ENCODE data around the gene PRDX5. TPM values are rescaled to one million over a fixed set of nuclear protein-coding genes. Genes with fewer than 3 reads are reported as not detected.

PRDX5 gene
- total RNA-seq, 1 experiment from 2014 or later: 255 TPM

GRCh38 chr11:64298966-64299846, 18.7 kb upstream of the PRDX5 start (continued):
- TF ChIP-seq ETV6 (CRISPR knock-in tag; IDR thresholded peaks at IDR 0.05) (no peak), RORB (CRISPR knock-in tag; IDR thresholded peaks at IDR 0.05) (no peak)
- TF ChIP-seq, protein P1, sequence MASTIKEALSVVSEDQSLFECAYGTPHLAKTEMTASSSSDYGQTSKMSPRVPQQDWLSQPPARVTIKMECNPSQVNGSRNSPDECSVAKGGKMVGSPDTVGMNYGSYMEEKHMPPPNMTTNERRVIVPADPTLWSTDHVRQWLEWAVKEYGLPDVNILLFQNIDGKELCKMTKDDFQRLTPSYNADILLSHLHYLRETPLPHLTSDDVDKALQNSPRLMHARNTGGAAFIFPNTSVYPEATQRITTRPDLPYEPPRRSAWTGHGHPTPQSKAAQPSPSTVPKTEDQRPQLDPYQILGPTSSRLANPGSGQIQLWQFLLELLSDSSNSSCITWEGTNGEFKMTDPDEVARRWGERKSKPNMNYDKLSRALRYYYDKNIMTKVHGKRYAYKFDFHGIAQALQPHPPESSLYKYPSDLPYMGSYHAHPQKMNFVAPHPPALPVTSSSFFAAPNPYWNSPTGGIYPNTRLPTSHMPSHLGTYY (CRISPR knock-in tag; IDR thresholded peaks at IDR 0.05): no peak

DNA sequence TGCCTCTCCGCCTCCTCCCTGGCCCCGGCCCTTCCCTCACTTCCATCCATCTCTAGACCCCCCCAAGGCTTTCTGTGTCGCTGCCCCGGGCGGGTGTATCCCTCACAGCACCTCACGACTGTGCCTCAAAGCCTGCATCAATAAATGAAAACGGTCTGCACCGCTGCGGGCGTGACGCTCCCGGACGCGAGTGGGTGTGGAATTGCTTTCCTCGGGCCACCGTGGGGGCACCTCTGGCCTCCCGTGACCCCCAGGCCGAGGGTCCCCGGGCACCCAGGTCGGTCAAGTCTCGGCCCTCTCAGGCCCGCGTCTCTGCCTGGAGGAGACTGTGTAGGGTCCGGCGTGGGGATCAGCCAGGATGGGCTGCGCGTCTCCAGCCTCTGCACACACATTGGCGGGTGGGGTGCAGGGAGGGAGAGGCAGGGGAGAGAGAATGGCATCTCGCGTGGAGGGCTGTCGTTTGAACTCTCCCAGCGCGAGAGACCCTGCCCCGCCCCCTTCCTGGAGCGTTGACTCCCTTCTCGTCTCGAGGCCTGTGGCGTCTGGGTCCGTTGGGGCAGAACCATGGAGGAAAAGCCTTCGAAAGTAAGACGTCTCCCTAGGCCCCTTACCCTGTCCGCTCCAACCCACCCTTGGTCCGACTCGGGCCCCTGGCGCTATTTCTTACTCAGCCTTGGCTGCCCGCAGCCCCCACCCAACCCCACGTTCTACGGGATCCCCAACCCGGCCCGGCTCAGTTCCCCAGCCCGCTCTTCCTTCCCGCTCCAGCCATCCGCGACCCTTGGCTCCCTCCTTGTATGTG, 17.9 kb upstream of the PRDX5 start, which contains the start of gene CATSPERZ:
TSS of gene CATSPERZ (plus strand) at position 512 of the 802 bp plus-strand sequence. CDS start at position 565, 53 bp downstream.
- Mint-ChIP-seq H3K27ac (no peak within 1 kb of the TSS), H3K27me3 (ENCODE audit: low read depth) (peaks cover 70% of the 10 kb centered on the region), H3K4me1 (peaks cover 19% of the 10 kb centered on the region), H3K9me3 (no peaks in the 10 kb centered on the region), H3K4me3 (peak within 1 kb of the TSS; percentile 82), H3K36me3 (no peaks in the 10 kb centered on the region)
- DNase-seq (ENCODE audit: low spot score) (peak; percentile 36), ATAC-seq (peak; percentile 4)
- ChIA-PET POLR2A (interaction anchor here (1.1 to 1.6 kb wide), 5 partner anchors 7 to 73 kb away, joined by 3 to 11 read pairs (median 3); partner anchors contain the start of genes NUDT22 and PRDX5), CTCF (interaction anchor here (0.6 to 5.6 kb wide), 37 partner anchors 10 to 1395 kb away, joined by 3 to 151 read pairs (median 7); partner anchors contain the start of genes BAD, CCDC88B, DNAJC4 and FERMT3)
- TF ChIP-seq NFE2L1 (CRISPR knock-in tag; IDR thresholded peaks at IDR 0.05) (0 out of 2 replicates have a peak, but pooled peaks have one; percentile 36), ZSCAN18 (CRISPR knock-in tag; IDR thresholded peaks at IDR 0.05) (no peak), ATF6 (CRISPR knock-in tag; IDR thresholded peaks at IDR 0.05) (0 out of 2 replicates have a peak, but pooled peaks have one; percentile 40), CREM (CRISPR knock-in tag; IDR thresholded peaks at IDR 0.05) (no peak), FOXJ3 (CRISPR knock-in tag; IDR thresholded peaks at IDR 0.05; ENCODE audit: borderline replicate concordance) (no peak)
- TF ChIP-seq, protein P2, sequence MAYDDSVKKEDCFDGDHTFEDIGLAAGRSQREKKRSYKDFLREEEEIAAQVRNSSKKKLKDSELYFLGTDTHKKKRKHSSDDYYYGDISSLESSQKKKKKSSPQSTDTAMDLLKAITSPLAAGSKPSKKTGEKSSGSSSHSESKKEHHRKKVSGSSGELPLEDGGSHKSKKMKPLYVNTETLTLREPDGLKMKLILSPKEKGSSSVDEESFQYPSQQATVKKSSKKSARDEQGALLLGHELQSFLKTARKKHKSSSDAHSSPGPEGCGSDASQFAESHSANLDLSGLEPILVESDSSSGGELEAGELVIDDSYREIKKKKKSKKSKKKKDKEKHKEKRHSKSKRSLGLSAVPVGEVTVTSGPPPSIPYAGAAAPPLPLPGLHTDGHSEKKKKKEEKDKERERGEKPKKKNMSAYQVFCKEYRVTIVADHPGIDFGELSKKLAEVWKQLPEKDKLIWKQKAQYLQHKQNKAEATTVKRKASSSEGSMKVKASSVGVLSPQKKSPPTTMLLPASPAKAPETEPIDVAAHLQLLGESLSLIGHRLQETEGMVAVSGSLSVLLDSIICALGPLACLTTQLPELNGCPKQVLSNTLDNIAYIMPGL (CRISPR knock-in tag; IDR thresholded peaks at IDR 0.05): 0 out of 2 replicates have a peak, but pooled peaks have one; percentile 6
- TF ChIP-seq, protein P3, sequence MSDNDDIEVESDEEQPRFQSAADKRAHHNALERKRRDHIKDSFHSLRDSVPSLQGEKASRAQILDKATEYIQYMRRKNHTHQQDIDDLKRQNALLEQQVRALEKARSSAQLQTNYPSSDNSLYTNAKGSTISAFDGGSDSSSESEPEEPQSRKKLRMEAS (CRISPR knock-in tag; IDR thresholded peaks at IDR 0.05): no peak
- TF ChIP-seq, protein P4, sequence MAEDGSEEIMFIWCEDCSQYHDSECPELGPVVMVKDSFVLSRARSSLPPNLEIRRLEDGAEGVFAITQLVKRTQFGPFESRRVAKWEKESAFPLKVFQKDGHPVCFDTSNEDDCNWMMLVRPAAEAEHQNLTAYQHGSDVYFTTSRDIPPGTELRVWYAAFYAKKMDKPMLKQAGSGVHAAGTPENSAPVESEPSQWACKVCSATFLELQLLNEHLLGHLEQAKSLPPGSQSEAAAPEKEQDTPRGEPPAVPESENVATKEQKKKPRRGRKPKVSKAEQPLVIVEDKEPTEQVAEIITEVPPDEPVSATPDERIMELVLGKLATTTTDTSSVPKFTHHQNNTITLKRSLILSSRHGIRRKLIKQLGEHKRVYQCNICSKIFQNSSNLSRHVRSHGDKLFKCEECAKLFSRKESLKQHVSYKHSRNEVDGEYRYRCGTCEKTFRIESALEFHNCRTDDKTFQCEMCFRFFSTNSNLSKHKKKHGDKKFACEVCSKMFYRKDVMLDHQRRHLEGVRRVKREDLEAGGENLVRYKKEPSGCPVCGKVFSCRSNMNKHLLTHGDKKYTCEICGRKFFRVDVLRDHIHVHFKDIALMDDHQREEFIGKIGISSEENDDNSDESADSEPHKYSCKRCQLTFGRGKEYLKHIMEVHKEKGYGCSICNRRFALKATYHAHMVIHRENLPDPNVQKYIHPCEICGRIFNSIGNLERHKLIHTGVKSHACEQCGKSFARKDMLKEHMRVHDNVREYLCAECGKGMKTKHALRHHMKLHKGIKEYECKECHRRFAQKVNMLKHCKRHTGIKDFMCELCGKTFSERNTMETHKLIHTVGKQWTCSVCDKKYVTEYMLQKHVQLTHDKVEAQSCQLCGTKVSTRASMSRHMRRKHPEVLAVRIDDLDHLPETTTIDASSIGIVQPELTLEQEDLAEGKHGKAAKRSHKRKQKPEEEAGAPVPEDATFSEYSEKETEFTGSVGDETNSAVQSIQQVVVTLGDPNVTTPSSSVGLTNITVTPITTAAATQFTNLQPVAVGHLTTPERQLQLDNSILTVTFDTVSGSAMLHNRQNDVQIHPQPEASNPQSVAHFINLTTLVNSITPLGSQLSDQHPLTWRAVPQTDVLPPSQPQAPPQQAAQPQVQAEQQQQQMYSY (CRISPR knock-in tag; IDR thresholded peaks at IDR 0.05): no peak; the same call in 1 of the 2 replicates
